Peyer's patch (tissue), 4 donors: ENCODE data around the gene IL1F10.

Experiments used
- POLR2A ChIP-seq, 2 donors: fragments of 450-650 bp; IDR thresholded peaks; one replicate each; pipeline ENCODE4 v1.5.1; 2017; ENCODE audit warnings: antibody characterized with exemption in 2 of 2, mild to moderate bottlenecking in 2 of 2, moderate library complexity in 2 of 2
- TF ChIP-seq, protein P1 (sequence below), 6 experiments: fragments of 450-650 bp in 4 of 6; fragments of 200-600 bp in 2 of 6; sonication (generic) in 1 of 6; IDR thresholded peaks; one replicate each; pipeline ENCODE4 v1.5.1; 2017 to 2019; ENCODE audit warnings: antibody characterized with exemption in 6 of 6, mild to moderate bottlenecking in 3 of 6, moderate library complexity in 1 of 6

DNA sequence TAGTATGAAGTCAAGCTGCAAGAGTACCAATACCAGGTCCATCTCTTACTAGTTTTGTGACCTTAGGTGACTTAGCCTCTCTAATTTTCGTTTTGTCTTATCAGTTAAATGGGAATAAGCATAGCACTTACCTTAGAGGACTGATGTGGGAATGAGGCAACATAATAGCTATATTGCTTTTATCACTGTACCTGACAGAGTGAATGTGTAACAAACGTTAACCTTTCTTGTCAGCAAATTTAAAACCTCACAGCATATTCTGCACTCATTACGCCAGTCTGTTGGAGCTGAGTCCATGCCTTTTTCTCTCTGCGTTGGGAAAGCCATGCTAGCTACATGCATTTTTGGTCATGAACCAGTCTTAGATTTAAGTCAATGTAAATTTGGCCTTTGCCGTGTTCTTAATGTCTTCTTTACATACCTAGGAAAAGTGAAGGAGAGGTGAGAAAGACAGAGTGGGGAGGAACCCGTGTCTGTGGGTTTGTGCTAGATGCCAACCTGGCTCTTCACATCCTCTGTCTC, 15.3 kb upstream of the IL1F10 start, which contains the start of gene IL36B:
- TF ChIP-seq, protein P1, sequence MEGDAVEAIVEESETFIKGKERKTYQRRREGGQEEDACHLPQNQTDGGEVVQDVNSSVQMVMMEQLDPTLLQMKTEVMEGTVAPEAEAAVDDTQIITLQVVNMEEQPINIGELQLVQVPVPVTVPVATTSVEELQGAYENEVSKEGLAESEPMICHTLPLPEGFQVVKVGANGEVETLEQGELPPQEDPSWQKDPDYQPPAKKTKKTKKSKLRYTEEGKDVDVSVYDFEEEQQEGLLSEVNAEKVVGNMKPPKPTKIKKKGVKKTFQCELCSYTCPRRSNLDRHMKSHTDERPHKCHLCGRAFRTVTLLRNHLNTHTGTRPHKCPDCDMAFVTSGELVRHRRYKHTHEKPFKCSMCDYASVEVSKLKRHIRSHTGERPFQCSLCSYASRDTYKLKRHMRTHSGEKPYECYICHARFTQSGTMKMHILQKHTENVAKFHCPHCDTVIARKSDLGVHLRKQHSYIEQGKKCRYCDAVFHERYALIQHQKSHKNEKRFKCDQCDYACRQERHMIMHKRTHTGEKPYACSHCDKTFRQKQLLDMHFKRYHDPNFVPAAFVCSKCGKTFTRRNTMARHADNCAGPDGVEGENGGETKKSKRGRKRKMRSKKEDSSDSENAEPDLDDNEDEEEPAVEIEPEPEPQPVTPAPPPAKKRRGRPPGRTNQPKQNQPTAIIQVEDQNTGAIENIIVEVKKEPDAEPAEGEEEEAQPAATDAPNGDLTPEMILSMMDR (IDR thresholded peaks at IDR 0.05): no peak
- TF ChIP-seq POLR2A (IDR thresholded peaks at IDR 0.05): no peak
